Activated B cell treated with CpG ODN at 0.5 μM for 24 hours (primary cell): ENCODE measurements around the gene EGFL7. TPM values are rescaled to one million over a fixed set of nuclear protein-coding genes. Genes with fewer than 3 reads are reported as not detected.

Experiments
- ATAC-seq: fragments of 200-7000 bp; cut with Tn5 transposase; one replicate; pipeline ENCODE4 v1.10.0; 2021; ENCODE audit warnings: low read depth, mild to moderate bottlenecking, moderate library complexity
- CTCF ChIA-PET: fragments of 350-600 bp; sonication (Branson Sonifier 250); formaldehyde crosslinking; loops from one replicate; lab custom pipeline; 2021; ENCODE audit warnings: antibody characterized with exemption; lab: Charles Lee
- POLR2A ChIA-PET: fragments of 350-600 bp; sonication (Branson Sonifier 250); formaldehyde crosslinking; loops from one replicate; lab custom pipeline; 2021; ENCODE audit warnings: antibody characterized with exemption; lab: Charles Lee
- DNase-seq: peaks from one replicate; pipeline ENCODE4 v3.0.0; 2022
- H3K27ac Mint-ChIP-seq: one replicate; pipeline ENCODE4 v1.8.0; 2020; ENCODE audit warnings: mixed read lengths
- H3K27me3 Mint-ChIP-seq: one replicate; pipeline ENCODE4 v1.8.0; 2021; ENCODE audit warnings: mixed read lengths
- H3K36me3 Mint-ChIP-seq: one replicate; pipeline ENCODE4 v1.8.0; 2021; ENCODE audit warnings: low read depth, mixed read lengths
- H3K4me1 Mint-ChIP-seq: one replicate; pipeline ENCODE4 v1.8.0; 2021; ENCODE audit warnings: mixed read lengths
- H3K4me3 Mint-ChIP-seq: one replicate; pipeline ENCODE4 v1.8.0; 2020; ENCODE audit warnings: mild to moderate bottlenecking, mixed read lengths
- H3K9me3 Mint-ChIP-seq: one replicate; pipeline ENCODE4 v1.8.0; 2020; ENCODE audit warnings: mixed read lengths
- intact Hi-C: fragments of 100-400 bp; cut with micrococcal nuclease; formaldehyde crosslinking; loops from one replicate; pipeline ENCODE4 v1.15.1; 2024
- total RNA-seq: library from RNA; stranded (reverse); gene quantifications from 2 replicates; pipeline ENCODE4 v1.2.3, GENCODE V29; 2022
- TF ChIP-seq, protein P1 (sequence below): fragments of 200-600 bp; IDR thresholded peaks from one replicate; pipeline ENCODE4 v1.8.0; 2022; ENCODE audit warnings: antibody characterized with exemption, mild to moderate bottlenecking

Gene EGFL7
- total RNA-seq, 1 donor from 2014 or later: not detected

DNA sequence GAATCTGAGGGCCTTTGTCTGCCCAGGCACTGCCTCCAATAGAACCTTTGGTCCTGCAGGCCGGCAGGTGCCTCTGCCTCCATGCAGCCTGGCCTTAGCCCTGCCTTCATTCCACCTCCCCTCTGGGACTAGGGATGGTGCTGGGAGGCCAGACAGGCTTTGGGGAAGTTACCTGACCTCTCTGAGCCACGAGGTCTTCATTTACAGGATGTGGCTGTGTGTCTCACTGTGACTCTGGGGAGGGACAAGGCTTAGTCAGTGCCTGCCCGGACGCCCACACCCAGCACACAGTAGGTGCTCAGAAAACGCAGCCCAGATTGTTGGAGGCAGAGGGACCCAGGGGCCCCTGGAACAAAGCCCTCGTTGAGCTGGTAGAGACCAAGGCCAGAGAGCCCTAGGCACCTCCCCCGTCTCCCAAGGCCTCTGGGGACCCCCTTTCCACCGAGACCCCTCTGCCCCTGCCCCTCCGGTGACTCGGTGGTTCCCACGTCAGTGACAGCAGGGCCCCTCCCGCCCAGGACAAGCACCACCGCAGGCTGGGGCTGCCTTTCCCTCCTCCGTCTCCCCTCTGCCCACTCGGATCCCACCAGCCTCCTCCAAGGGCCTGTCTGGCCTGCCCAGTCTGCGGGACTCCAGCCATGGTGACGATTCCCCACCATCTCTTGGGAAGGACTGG, 46.9 kb upstream of the EGFL7 start:
- no peak overlapping the region for H3K4me3 Mint-ChIP-seq
- H3K4me1 Mint-ChIP-seq: peaks cover 40% of the 10 kb centered on the region
- TF ChIP-seq, protein P1, sequence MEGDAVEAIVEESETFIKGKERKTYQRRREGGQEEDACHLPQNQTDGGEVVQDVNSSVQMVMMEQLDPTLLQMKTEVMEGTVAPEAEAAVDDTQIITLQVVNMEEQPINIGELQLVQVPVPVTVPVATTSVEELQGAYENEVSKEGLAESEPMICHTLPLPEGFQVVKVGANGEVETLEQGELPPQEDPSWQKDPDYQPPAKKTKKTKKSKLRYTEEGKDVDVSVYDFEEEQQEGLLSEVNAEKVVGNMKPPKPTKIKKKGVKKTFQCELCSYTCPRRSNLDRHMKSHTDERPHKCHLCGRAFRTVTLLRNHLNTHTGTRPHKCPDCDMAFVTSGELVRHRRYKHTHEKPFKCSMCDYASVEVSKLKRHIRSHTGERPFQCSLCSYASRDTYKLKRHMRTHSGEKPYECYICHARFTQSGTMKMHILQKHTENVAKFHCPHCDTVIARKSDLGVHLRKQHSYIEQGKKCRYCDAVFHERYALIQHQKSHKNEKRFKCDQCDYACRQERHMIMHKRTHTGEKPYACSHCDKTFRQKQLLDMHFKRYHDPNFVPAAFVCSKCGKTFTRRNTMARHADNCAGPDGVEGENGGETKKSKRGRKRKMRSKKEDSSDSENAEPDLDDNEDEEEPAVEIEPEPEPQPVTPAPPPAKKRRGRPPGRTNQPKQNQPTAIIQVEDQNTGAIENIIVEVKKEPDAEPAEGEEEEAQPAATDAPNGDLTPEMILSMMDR: no peak
- H3K27ac Mint-ChIP-seq: no peak overlapping the region
- intact Hi-C loops: no loop called here
- H3K9me3 Mint-ChIP-seq: no peaks in the 10 kb centered on the region
- no peaks in the 10 kb centered on the region for H3K27me3 Mint-ChIP-seq
- no peaks in the 10 kb centered on the region for H3K36me3 Mint-ChIP-seq
- ATAC-seq: no peak
- POLR2A ChIA-PET: no interaction called here
- DNase-seq: no peak
- CTCF ChIA-PET: no interaction called here

DNA sequence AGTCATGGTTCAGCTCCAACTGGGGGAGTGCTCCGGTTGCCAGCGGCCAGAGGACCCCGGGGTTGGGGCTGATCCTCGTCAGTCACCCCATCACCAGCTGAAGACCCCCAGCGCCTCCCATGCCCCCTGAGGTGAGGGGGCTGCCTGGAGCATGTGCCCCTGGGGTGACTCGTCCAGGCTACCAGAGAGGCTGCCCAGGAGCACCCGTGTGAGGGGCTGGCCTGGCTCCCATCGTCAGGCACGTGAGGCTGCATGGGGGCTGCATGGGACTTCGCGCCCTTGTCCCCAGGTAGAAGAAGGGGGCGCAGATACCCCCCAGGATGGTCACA, 46.4 kb upstream of the EGFL7 start:
- no peak overlapping the region for H3K27ac Mint-ChIP-seq
- no peaks in the 10 kb centered on the region for H3K36me3 Mint-ChIP-seq
- intact Hi-C loops: no loop called here
- H3K27me3 Mint-ChIP-seq: no peaks in the 10 kb centered on the region
- H3K4me1 Mint-ChIP-seq: peaks cover 40% of the 10 kb centered on the region
- ChIA-PET POLR2A (interaction anchor here (0.7 kb wide), 1 partner anchor 163 kb away, joined by 3 read pairs; no protein-coding TSS in a partner anchor), CTCF (no interaction called here)
- no peak for DNase-seq
- no peaks in the 10 kb centered on the region for H3K9me3 Mint-ChIP-seq
- H3K4me3 Mint-ChIP-seq: no peak overlapping the region
- ATAC-seq: no peak
- TF ChIP-seq, protein P1: no peak

DNA sequence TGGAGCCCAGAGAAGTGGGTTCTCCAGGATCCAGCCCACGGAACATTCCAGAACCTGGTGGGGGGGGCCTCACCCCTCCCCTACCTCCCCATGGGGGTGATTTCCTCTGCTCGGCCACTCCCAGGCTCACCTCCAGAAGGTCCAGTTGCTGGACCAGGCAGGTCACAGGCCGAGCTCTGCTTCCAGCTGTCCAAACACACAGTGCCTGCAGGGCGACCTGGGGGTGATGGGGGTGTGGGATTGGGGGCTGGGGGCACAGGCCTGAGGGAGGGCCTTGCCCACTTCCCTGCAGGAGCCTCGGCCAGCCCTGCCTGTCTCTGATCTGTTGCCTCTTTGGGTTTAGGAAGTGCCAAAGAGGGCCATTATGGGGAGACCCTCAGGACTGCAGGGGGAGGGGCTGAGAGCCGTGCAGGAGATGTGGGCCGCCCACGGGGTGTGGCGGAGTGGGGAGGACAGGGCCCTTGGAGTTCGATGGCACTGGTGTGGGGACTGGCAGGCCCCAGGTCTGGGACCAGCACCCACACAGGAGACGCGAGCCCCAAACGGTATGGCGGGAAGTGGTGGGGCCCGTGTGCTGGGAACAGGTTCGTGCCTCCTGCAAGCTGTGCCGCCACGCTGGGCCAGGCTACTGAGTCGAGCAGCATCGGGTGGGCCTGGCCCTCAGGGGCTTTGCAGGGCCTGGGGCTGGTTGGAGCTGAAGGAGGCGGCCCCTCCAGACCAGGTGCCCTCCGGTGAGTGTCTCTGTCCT, 45.6 kb upstream of the EGFL7 start:
- Mint-ChIP-seq H3K9me3 (no peaks in the 10 kb centered on the region), H3K27me3 (no peaks in the 10 kb centered on the region), H3K4me1 (peaks cover 40% of the 10 kb centered on the region), H3K27ac (peak overlapping the region; percentile 65), H3K36me3 (no peaks in the 10 kb centered on the region), H3K4me3 (no peak overlapping the region)
- ATAC-seq (no peak), DNase-seq (no peak)
- ChIA-PET POLR2A (interaction anchor here (0.7 to 1.4 kb wide), 3 partner anchors 12 to 164 kb away, joined by 3 to 6 read pairs (median 3); no protein-coding TSS in a partner anchor), CTCF (interaction anchor here (0.9 kb wide), 1 partner anchor 65 kb away, joined by 3 read pairs; no protein-coding TSS in a partner anchor)
- TF ChIP-seq, protein P1: no peak
- intact Hi-C loops: no loop called here

GRCh38 chr9:136617746-136618579, 44.8 kb upstream of the EGFL7 start:
- DNase-seq: no peak
- H3K36me3 Mint-ChIP-seq: no peaks in the 10 kb centered on the region
- peak; percentile 49 for ATAC-seq
- H3K4me3 Mint-ChIP-seq: no peak overlapping the region
- intact Hi-C loops: loop anchor here (1.0 to 2.0 kb wide), 2 partner anchors 66 to 71 kb away; partner anchors contain the start of gene NOTCH1
- H3K4me1 Mint-ChIP-seq: peaks cover 40% of the 10 kb centered on the region
- peak overlapping the region; percentile 66 for H3K27ac Mint-ChIP-seq
- no peaks in the 10 kb centered on the region for H3K9me3 Mint-ChIP-seq
- TF ChIP-seq, protein P1: no peak
- ChIA-PET CTCF (interaction anchor here (0.9 to 1.4 kb wide), 2 partner anchors 66 to 132 kb away, joined by 3 to 4 read pairs; no protein-coding TSS in a partner anchor), POLR2A (interaction anchor here (1.1 to 1.4 kb wide), 2 partner anchors 11 to 66 kb away, joined by 3 to 6 read pairs; no protein-coding TSS in a partner anchor)
- no peaks in the 10 kb centered on the region for H3K27me3 Mint-ChIP-seq
